ENCODE data around the gene CRIM1.

DNA sequence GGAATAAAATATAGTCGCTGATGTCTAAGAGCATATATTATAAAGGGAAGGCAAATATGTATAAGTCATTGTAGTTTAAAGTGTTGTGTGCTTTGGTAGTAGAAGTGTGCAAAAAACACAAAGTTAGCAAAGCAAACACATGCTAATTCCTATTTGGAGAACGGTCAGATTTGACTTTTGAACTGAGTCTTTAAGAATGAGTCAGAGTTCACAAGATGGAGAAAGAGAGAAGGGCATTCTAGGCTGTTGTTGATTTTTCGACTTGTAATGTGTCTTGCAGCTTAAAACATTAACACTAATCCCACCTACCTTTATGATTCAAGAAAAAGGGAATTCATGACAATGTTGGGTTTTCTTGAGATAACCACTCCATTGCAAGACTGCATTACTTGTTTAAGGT is 98.1 kb downstream of the CRIM1 start:
- TF ChIP-seq, protein P1, sequence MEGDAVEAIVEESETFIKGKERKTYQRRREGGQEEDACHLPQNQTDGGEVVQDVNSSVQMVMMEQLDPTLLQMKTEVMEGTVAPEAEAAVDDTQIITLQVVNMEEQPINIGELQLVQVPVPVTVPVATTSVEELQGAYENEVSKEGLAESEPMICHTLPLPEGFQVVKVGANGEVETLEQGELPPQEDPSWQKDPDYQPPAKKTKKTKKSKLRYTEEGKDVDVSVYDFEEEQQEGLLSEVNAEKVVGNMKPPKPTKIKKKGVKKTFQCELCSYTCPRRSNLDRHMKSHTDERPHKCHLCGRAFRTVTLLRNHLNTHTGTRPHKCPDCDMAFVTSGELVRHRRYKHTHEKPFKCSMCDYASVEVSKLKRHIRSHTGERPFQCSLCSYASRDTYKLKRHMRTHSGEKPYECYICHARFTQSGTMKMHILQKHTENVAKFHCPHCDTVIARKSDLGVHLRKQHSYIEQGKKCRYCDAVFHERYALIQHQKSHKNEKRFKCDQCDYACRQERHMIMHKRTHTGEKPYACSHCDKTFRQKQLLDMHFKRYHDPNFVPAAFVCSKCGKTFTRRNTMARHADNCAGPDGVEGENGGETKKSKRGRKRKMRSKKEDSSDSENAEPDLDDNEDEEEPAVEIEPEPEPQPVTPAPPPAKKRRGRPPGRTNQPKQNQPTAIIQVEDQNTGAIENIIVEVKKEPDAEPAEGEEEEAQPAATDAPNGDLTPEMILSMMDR (IDR thresholded peaks at IDR 0.05; ENCODE audit: low read depth, low read length, missing input control) = no peak
- no peak for TF ChIP-seq HNF4A (conservative IDR thresholded peaks at IDR 0.05)
- TF ChIP-seq SP1 (IDR thresholded peaks at IDR 0.05) = no peak
- TF ChIP-seq FOXA1 (IDR thresholded peaks at IDR 0.05) = no peak
- TF ChIP-seq, protein P2, sequence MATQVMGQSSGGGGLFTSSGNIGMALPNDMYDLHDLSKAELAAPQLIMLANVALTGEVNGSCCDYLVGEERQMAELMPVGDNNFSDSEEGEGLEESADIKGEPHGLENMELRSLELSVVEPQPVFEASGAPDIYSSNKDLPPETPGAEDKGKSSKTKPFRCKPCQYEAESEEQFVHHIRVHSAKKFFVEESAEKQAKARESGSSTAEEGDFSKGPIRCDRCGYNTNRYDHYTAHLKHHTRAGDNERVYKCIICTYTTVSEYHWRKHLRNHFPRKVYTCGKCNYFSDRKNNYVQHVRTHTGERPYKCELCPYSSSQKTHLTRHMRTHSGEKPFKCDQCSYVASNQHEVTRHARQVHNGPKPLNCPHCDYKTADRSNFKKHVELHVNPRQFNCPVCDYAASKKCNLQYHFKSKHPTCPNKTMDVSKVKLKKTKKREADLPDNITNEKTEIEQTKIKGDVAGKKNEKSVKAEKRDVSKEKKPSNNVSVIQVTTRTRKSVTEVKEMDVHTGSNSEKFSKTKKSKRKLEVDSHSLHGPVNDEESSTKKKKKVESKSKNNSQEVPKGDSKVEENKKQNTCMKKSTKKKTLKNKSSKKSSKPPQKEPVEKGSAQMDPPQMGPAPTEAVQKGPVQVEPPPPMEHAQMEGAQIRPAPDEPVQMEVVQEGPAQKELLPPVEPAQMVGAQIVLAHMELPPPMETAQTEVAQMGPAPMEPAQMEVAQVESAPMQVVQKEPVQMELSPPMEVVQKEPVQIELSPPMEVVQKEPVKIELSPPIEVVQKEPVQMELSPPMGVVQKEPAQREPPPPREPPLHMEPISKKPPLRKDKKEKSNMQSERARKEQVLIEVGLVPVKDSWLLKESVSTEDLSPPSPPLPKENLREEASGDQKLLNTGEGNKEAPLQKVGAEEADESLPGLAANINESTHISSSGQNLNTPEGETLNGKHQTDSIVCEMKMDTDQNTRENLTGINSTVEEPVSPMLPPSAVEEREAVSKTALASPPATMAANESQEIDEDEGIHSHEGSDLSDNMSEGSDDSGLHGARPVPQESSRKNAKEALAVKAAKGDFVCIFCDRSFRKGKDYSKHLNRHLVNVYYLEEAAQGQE (IDR thresholded peaks at IDR 0.05) = no peak
- TF ChIP-seq TAF1 (conservative IDR thresholded peaks at IDR 0.05) = no peak
- TF ChIP-seq, protein P3, sequence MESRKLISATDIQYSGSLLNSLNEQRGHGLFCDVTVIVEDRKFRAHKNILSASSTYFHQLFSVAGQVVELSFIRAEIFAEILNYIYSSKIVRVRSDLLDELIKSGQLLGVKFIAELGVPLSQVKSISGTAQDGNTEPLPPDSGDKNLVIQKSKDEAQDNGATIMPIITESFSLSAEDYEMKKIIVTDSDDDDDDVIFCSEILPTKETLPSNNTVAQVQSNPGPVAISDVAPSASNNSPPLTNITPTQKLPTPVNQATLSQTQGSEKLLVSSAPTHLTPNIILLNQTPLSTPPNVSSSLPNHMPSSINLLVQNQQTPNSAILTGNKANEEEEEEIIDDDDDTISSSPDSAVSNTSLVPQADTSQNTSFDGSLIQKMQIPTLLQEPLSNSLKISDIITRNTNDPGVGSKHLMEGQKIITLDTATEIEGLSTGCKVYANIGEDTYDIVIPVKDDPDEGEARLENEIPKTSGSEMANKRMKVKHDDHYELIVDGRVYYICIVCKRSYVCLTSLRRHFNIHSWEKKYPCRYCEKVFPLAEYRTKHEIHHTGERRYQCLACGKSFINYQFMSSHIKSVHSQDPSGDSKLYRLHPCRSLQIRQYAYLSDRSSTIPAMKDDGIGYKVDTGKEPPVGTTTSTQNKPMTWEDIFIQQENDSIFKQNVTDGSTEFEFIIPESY (IDR thresholded peaks at IDR 0.05) = no peak
- no peak for TF ChIP-seq RAD21 (IDR thresholded peaks at IDR 0.05)
- no peak for TF ChIP-seq ATF3 (IDR thresholded peaks at IDR 0.05)
- TF ChIP-seq EGR1 (IDR thresholded peaks at IDR 0.05; ENCODE audit: low read depth in 2 of 2) = no peak
